GM18870 (cell line): ENCODE measurements around the gene BCL6.

Source experiments
- ATAC-seq: cut with Tn5 transposase; IDR thresholded peaks from one replicate; pipeline ENCODE4 v1.9.1; 2021; ENCODE audit warnings: moderate library complexity; ENCODE audit not compliant: unreplicated experiment

Gene BCL6

GRCh38 chr3:187739094-187739560, 6.1 kb downstream of the BCL6 start:
- no peak for ATAC-seq

GRCh38 chr3:187738331-187739093, 6.8 kb downstream of the BCL6 start:
- no peak for ATAC-seq

- no peak for ATAC-seq
These were observed 7.3 kb downstream of the BCL6 start for GRCh38 chr3:187738071-187738330.

- no peak for ATAC-seq
These were observed 7.7 kb downstream of the BCL6 start for GRCh38 chr3:187737368-187738070.

GRCh38 chr3:187737006-187737367, 8.3 kb downstream of the BCL6 start:
- no peak for ATAC-seq

GRCh38 chr3:187736418-187736871, 8.8 kb downstream of the BCL6 start:
- no peak for ATAC-seq

- no peak for ATAC-seq
These were observed 9.4 kb downstream of the BCL6 start for GRCh38 chr3:187735837-187736236.

- ATAC-seq, result no peak
These were observed 9.9 kb downstream of the BCL6 start for GRCh38 chr3:187735383-187735782.

- ATAC-seq, result no peak
These were observed 10.4 kb downstream of the BCL6 start for GRCh38 chr3:187734841-187735240.

- ATAC-seq, result no peak
These were observed 11.9 kb downstream of the BCL6 start for GRCh38 chr3:187733371-187733770.

- no peak for ATAC-seq
These were observed 15.7 kb downstream of the BCL6 start for GRCh38 chr3:187729598-187729997.

GRCh38 chr3:187728940-187729583, 16.2 kb downstream of the BCL6 start:
- ATAC-seq, result no peak

GRCh38 chr3:187728248-187728647, 17.0 kb downstream of the BCL6 start:
- no peak for ATAC-seq

- ATAC-seq, result no peak
These were observed 18.7 kb downstream of the BCL6 start for GRCh38 chr3:187726564-187726963.

- no peak for ATAC-seq
These were observed 19.5 kb downstream of the BCL6 start for GRCh38 chr3:187725653-187726370.

GRCh38 chr3:187725224-187725623, 20.0 kb downstream of the BCL6 start:
- no peak for ATAC-seq

- ATAC-seq, result no peak
These were observed 23.1 kb downstream of the BCL6 start for GRCh38 chr3:187722206-187722612.

GRCh38 chr3:187721055-187721454, 24.2 kb downstream of the BCL6 start:
- ATAC-seq, result no peak

- no peak for ATAC-seq
These were observed 25.0 kb downstream of the BCL6 start for GRCh38 chr3:187720337-187720670.

- no peak for ATAC-seq
These were observed 25.5 kb downstream of the BCL6 start for GRCh38 chr3:187719628-187720336.

GRCh38 chr3:187718802-187719201, 26.5 kb downstream of the BCL6 start:
- ATAC-seq, result no peak
